Activated T-cell treated with anti-CD3 and anti-CD28 coated beads, Interleukin-2, amount 50 U/mL, for 4 hours (primary cell): ENCODE measurements around the gene RPL12. TPM values are rescaled to one million over a fixed set of nuclear protein-coding genes. Genes with fewer than 3 reads are reported as not detected.

Experiments used
- ATAC-seq, 2 donors: fragments of 200-7000 bp; cut with Tn5 transposase; one replicate each; pipeline ENCODE4 v1.10.0; 2021
- DNase-seq: peaks from one replicate; pipeline ENCODE4 v3.0.0-alpha.2; 2020
- H3K27me3 Mint-ChIP-seq: one replicate; pipeline ENCODE4 v1.8.0; 2021; ENCODE audit warnings: low read depth, mixed read lengths
- H3K36me3 Mint-ChIP-seq: one replicate; pipeline ENCODE4 v1.8.0; 2022; ENCODE audit warnings: mixed read lengths; ENCODE audit not compliant: insufficient read depth
- H3K4me1 Mint-ChIP-seq: one replicate; pipeline ENCODE4 v1.8.0; 2021; ENCODE audit warnings: low read depth, mixed read lengths
- H3K4me3 Mint-ChIP-seq: one replicate; pipeline ENCODE4 v1.8.0; 2021; ENCODE audit warnings: mild to moderate bottlenecking, moderate library complexity, mixed read lengths
- H3K9me3 Mint-ChIP-seq: one replicate; pipeline ENCODE4 v1.8.0; 2021; ENCODE audit warnings: mixed read lengths
- total RNA-seq, 3 donors: library from RNA; stranded (reverse); gene quantifications; one replicate each; pipeline ENCODE4 v1.2.1, GENCODE V29; 2021

RPL12 gene
- total RNA-seq, 3 donors from 2014 or later: 1,591 to 1,973 (median 1,685) TPM

DNA sequence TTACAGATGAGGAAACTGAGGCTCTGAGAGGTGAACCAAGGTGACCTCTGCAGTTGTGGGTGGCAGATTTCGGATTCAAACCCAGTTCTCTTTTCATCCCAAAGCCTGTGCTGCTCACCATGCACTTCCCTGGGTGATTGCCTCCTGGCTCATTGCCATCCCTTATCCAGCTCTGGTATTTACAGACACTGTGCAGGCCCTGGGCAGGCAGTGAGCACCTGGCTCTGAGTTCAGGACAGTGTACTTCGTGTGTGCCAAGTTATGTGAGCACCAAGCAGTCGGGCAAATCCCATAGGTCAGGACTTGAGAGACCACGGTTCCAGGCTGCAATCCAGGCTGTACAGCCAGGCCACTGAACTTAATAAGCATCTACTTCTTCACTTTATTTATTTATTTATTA, 1.5 kb upstream of the RPL12 start:
- DNase-seq (no peak), ATAC-seq (no peak)
- H3K4me3 Mint-ChIP-seq: peak overlapping the region; percentile 97
- H3K4me1 Mint-ChIP-seq: peaks cover 30% of the 10 kb centered on the region
- H3K36me3 Mint-ChIP-seq: peaks cover 41% of the 10 kb centered on the region
- H3K9me3 Mint-ChIP-seq: no peaks in the 10 kb centered on the region
- H3K27me3 Mint-ChIP-seq: no peaks in the 10 kb centered on the region

DNA sequence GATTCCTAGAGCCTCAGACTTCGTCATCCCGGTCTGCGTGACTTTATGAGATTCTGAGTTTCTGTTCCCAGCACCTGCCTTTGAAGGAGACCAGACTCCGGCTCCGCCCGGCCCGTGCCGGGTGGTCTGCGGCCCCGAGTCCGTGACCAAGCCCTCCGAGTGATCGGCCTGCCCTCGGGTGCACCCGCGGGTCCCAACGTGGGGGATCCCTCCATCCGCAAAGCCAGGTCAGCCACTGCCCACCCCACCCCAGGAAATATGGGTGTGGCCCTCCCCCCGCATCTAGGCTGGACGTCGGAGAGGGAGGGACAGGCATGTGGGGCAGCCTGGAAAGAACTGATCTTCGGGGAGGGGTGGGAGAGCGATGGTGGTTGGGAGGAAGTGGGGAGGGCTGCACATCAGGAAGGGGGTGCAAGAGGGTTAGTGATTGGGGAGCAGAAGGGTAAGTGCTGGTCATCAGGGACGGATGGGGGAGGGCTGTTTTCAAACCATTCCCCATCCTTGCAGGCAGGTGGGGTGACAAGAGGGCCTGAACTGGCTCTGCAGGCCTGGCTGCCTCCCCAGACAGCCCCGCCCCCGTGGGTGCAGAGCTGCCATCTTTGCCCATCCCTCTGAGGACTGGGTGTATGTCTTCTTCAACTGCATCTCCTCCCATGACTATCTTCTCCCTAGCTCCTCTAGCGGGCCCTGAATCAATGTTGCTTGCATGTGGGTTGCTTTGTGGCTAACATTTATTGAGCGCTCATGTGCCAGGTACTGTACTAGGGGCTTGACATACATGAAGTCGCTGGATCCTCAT, 851 bp upstream of the RPL12 start:
- Mint-ChIP-seq H3K27me3 (no peaks in the 10 kb centered on the region), H3K36me3 (peaks cover 47% of the 10 kb centered on the region), H3K9me3 (no peaks in the 10 kb centered on the region), H3K4me1 (peaks cover 34% of the 10 kb centered on the region), H3K4me3 (peak overlapping the region; percentile 97)
- ATAC-seq (peak; percentile 17 to 21), DNase-seq (peak; percentile 35)

DNA sequence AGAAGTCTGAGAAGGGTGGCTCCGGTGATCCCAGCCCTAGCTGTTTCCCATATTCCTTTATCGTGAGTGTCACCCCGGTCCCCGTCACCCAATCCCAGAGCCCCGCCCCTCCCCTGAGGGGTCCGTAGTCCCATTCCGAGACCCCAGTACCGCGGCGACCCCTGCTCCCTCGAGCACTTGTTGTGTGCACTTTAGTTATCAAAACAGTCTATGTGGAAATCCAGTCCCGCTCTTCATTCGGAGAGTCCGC, 327 bp upstream of the RPL12 start:
- ATAC-seq (no peak), DNase-seq (no peak)
- Mint-ChIP-seq H3K27me3 (no peaks in the 10 kb centered on the region), H3K4me3 (peak overlapping the region; percentile 97), H3K9me3 (no peaks in the 10 kb centered on the region), H3K36me3 (peaks cover 51% of the 10 kb centered on the region), H3K4me1 (peaks cover 38% of the 10 kb centered on the region)

DNA sequence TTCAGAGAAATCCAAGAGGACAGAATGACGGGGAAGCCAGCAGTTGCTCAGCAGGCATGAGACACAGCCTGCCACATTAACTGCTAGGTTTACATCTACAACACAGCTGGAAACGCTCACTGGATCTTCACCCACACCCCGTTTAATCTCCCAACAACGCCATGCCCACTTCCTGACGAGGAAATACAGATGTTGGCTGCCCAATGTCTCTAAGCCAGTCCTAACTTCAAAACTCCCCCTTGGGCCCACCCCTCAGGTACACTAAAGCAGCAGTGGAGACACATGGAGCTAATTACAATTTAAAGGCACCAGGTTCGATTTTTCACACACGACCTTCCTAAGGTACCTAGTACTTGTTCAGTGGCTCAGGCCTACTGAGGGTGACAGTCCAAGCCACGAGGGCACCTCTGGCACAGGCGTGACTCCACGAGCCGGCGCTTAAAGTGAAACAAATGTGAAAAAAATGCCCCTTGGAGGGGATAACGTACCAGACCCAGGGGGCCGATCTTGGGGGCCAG, 904 bp downstream of the RPL12 start:
- H3K9me3 Mint-ChIP-seq: no peaks in the 10 kb centered on the region
- H3K27me3 Mint-ChIP-seq: no peaks in the 10 kb centered on the region
- DNase-seq (no peak), ATAC-seq (no peak)
- peak overlapping the region; percentile 97 for H3K4me3 Mint-ChIP-seq
- H3K4me1 Mint-ChIP-seq: peaks cover 37% of the 10 kb centered on the region
- peaks cover 56% of the 10 kb centered on the region for H3K36me3 Mint-ChIP-seq

DNA sequence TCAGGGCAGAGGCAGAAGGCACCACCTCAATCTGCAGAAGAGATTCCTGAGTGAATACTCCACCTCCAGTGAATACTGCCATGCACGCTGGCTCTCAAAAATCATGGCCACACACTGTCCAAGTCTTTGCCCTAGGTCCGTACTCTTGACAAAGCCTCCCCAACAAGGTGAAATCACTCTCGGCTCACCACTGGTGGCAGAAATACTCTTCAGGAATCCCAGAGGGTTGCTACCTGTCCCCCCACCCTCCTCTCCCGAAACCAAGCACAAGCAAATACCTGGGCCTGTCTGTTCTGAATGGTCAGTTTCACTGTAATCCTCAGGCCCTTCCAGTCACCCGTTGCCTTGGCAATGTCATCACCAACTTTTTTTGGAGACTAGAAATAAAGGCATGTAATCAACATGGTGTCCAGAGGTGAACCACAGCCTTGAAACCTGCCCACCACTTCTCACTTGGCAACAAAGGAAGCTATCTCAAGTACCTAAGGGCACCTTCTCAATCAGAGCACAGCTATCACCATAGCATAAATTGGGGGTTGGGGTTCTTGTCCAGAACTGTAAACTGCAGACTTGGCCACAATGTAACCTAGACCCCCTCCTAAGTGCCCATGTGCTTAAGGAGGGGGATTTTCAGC, 1.8 kb downstream of the RPL12 start:
- ATAC-seq (no peak), DNase-seq (no peak)
- Mint-ChIP-seq H3K36me3 (peaks cover 61% of the 10 kb centered on the region), H3K27me3 (no peaks in the 10 kb centered on the region), H3K9me3 (peaks cover 3% of the 10 kb centered on the region), H3K4me3 (peak overlapping the region; percentile 97), H3K4me1 (peaks cover 37% of the 10 kb centered on the region)

DNA sequence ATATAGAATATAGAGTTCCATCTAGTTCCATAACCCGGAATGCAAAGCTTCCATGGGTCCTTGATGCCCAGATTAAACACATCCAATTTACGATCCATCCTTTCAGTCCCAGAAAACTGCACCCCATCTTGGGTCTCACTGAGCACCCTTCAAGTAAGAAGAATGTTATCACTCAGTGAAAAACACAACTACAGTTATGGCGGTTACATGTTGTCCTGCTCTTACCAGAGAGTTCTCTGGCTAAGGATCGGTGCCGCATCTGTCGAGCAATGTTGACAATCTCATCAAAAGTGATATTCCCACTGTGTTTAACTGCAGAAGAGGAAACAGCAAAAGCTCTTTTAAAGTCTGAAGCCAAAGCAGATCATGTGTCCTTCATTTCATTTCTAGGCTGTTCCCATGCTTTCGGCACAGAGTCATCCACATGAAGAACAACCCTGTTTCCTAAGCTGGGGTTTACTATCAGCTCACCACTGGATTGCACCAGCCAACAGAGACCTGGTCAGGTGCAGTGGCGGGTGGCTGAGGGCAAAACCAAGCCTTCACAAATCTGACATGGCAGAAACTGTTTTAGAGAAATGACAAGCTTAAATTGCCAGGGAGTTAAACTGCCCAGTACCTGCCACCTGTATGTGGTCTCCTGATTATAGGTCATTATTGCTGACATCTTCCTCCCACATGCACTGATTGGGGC, 2.9 kb downstream of the RPL12 start:
- peaks cover 37% of the 10 kb centered on the region for H3K4me1 Mint-ChIP-seq
- H3K27me3 Mint-ChIP-seq: no peaks in the 10 kb centered on the region
- ATAC-seq (no peak), DNase-seq (no peak)
- H3K4me3 Mint-ChIP-seq: peak overlapping the region; percentile 97
- H3K36me3 Mint-ChIP-seq: peaks cover 67% of the 10 kb centered on the region
- peaks cover 7% of the 10 kb centered on the region for H3K9me3 Mint-ChIP-seq

DNA sequence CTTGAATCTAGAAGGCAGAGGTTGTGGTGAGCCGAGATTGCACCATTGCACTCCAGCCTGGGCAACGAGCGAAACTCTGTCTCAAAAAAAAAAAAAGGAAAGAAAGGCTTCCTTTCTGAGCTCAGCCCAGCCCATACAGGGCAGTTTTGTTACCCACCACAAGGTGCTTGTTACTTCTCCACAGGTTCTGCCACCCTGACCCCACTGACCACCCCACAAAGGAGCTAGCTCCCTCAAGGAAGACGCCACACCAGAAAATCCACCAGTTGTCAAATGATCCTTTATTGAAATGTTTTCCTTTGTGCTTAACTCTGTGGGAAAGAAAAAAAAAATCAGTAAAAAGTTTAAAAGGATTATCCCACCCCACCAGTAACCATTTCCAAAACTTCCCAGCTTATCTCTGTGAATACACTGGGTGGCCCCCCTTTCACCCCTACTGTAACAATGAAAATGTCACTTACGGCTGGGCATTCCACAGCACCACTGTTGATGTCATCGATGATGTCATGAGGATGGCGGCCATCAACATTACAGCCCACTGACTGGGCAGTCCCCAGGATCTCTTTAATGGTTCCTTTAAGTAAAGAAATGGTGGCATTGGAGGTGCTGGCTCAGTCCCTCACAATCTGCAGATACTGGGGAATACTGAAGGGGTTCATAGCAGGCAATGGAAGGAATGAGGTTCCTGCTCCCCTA, 3.6 kb downstream of the RPL12 start:
- peaks cover 37% of the 10 kb centered on the region for H3K4me1 Mint-ChIP-seq
- peaks cover 7% of the 10 kb centered on the region for H3K9me3 Mint-ChIP-seq
- peak overlapping the region; percentile 97 for H3K4me3 Mint-ChIP-seq
- peaks cover 71% of the 10 kb centered on the region for H3K36me3 Mint-ChIP-seq
- no peaks in the 10 kb centered on the region for H3K27me3 Mint-ChIP-seq
- ATAC-seq (no peak), DNase-seq (no peak)

DNA sequence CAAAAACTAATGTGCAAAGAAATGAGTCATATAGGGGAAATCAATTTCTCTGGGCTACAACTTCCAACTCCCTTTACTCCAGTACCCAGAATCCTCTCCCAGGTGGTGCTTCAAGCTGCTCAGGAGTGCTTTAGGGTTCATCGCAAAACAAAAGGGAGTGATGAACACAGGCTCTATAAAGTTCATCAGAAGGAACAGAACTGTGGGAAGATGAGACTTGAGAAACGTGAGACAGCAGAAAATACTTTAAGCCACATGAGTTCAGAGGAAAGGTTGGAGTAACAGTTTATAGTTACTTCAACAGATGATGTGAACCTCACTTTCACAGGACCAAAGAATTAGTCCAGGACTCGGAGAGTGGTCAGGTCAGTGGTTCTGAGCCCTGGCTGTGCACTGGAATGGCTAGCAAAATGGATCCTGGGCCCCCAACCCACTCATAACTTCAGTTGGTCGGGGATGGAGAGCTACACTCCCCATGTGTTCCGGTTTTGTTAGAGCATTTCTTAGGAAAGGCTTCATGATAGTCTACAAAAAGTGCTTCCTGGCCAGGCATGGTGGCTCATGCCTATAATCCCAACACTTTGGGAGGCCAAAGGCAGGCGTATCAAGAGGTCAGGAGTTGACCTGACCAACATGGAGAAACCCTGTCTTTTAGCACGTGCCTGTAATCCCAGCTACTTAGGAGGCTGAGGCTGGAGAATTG, 4.3 kb downstream of the RPL12 start:
- peak overlapping the region; percentile 97 for H3K4me3 Mint-ChIP-seq
- peaks cover 36% of the 10 kb centered on the region for H3K4me1 Mint-ChIP-seq
- H3K27me3 Mint-ChIP-seq: no peaks in the 10 kb centered on the region
- no peak for ATAC-seq
- peaks cover 7% of the 10 kb centered on the region for H3K9me3 Mint-ChIP-seq
- DNase-seq: no peak
- H3K36me3 Mint-ChIP-seq: peaks cover 73% of the 10 kb centered on the region

DNA sequence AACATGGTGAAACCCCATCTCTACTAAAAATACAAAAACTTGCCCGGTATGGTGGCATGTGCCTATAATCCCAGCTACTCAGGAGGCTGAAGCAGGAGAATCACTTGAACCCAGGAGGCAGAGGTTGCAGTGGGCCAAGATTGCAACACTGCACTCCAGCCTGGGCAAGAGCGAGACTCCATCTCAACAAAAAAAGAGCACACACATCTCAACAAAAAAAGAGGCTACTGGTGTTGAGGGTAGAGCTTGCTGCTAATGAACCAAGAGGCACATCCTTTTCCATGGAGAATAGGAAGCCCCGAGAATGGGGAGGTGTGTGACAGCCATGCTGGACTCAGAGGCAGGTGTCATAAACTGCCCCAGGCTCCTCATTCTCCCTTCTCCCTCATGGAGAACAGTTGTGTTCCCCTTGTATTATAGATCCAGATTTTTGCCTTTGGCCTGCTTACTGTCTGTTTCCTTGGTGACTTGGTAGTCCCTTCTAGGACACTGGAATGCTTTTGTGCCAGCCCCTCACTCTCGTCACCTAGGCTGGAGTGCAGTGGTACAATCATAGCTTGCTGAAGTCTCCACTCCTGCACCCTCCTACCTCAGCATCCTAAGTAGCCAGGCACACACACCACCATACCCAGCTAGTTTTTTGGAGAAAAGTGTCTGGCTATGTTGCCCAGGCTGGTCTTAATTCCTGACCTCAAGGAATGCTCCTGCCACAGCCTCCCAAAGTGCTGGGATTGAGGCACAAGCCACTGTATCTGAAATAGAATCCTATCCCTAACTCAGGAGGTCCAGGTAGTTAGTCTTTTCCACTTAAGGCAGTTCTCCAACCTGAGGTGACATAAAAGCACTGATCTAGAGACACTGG, 5.1 kb downstream of the RPL12 start:
- peak; percentile 2 to 4 for ATAC-seq
- Mint-ChIP-seq H3K9me3 (peaks cover 7% of the 10 kb centered on the region), H3K27me3 (no peaks in the 10 kb centered on the region), H3K4me3 (peak overlapping the region; percentile 47), H3K4me1 (peaks cover 36% of the 10 kb centered on the region), H3K36me3 (peaks cover 74% of the 10 kb centered on the region)
- no peak for DNase-seq

DNA sequence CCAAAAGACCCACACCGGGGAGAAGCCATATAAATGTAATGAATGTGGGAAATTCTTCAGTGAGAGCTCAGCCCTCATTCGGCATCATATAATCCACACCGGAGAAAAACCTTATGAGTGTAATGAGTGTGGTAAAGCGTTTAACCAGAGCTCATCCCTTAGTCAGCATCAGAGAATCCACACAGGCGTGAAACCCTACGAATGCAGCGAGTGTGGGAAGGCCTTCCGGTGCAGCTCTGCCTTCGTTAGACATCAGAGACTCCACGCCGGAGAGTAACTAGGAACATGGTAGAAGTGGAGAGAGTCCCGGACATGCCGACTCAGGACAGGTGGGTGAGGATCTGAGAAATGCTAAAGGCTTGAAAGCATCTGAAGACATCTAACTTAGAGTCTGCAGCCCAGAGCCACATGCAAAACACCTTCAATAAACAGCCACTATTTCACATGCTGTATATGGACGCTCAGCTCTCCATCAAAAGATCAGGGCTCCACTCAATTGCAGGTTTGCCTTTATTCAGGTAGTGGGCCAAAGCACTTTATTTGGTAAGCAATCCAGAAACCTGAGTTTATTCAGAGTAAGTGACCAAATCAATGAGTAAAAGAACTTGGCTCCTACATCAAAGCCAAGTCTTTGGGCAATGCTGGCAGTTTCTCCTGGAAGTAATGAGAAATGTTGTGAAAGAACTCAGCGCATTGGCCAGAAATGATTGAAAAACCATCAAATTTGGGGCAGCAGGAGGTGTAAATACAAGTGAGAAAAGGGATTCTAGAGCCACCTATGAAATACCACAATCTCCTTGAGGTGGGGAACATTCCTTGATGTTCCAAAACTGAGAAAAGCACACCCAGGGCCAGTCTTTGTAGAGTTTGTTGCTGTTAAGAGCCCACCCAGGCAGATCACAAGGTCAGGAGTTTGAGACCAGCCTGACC, 6.0 kb downstream of the RPL12 start:
- Mint-ChIP-seq H3K27me3 (no peaks in the 10 kb centered on the region), H3K36me3 (peaks cover 76% of the 10 kb centered on the region)

DNA sequence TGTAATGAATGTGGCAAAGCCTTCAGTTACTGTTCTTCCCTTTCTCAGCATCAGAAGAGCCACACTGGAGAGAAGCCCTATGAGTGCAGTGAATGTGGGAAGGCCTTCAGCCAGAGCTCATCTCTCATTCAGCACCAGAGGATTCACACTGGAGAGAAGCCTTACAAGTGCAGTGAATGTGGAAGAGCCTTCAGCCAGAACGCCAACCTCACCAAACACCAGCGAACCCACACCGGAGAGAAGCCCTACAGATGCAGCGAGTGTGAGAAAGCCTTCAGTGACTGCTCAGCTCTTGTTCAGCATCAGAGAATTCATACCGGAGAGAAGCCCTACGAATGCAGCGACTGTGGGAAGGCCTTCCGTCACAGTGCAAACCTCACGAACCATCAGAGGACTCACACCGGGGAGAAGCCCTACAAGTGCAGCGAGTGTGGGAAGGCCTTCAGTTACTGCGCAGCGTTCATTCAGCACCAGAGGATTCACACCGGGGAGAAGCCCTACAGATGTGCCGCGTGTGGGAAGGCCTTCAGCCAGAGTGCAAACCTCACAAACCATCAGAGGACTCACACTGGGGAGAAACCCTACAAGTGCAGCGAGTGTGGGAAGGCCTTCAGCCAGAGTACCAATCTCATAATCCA, 6.8 kb downstream of the RPL12 start:
- peaks cover 27% of the 10 kb centered on the region for H3K4me1 Mint-ChIP-seq
- H3K4me3 Mint-ChIP-seq: no peak overlapping the region
- peaks cover 7% of the 10 kb centered on the region for H3K9me3 Mint-ChIP-seq
- no peaks in the 10 kb centered on the region for H3K27me3 Mint-ChIP-seq
- H3K36me3 Mint-ChIP-seq: peaks cover 71% of the 10 kb centered on the region
- DNase-seq (no peak), ATAC-seq (peak; percentile 13 to 16)

More for the DNA sequence above, 6.0 kb downstream of the RPL12 start:
- Mint-ChIP-seq H3K9me3 (peaks cover 7% of the 10 kb centered on the region), H3K4me3 (no peak overlapping the region), H3K4me1 (peaks cover 32% of the 10 kb centered on the region)
- ATAC-seq: peak; percentile 14 to 22
- no peak for DNase-seq

DNA sequence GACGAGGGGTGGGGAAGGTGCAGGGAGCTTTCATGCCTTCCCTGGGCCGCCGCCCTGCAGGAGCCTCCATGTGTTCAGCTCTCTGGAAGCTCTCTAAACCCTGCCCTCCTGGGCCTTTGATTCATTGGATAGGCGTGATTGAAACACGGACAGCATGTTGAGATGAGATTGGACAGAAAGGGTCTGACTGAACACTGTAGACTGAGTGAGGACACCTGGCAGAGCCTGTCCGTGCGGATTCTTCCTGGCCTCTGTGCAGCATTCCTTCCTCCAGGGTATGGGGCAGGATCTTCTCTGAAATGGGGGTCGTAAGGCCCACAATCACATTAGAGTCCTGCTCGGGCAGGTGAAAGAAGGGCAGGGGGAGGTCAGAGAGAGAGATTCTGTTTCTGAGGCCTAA, 12.8 kb downstream of the RPL12 start:
- H3K9me3 Mint-ChIP-seq: no peaks in the 10 kb centered on the region
- no peak for ATAC-seq
- no peak overlapping the region for H3K4me3 Mint-ChIP-seq
- no peak for DNase-seq
- peaks cover 17% of the 10 kb centered on the region for H3K4me1 Mint-ChIP-seq
- peaks cover 57% of the 10 kb centered on the region for H3K36me3 Mint-ChIP-seq
- H3K27me3 Mint-ChIP-seq: no peaks in the 10 kb centered on the region
